Liver (tissue), 9 donors: ENCODE data around the gene SORBS2. TPM values are rescaled to one million over a fixed set of nuclear protein-coding genes. Genes with fewer than 3 reads are reported as not detected.

Source experiments
- DNase-seq: peaks from one replicate; pipeline ENCODE4 v3.0.0-alpha.2; 2017; ENCODE audit warnings: low spot score
- H3K27ac ChIP-seq, 2 donors: one replicate each; pipeline ENCODE4 v1.7.0; 2013; ENCODE audit warnings: inconsistent platforms in 2 of 2, low read length in 2 of 2, control low read depth in 1 of 2, low read depth in 1 of 2, mild to moderate bottlenecking in 1 of 2
- H3K27me3 ChIP-seq, 4 donors: one replicate each; pipeline versions ENCODE4 v1.6.1 to v1.7.0; 2013; ENCODE audit warnings: low read length in 3 of 4, inconsistent platforms in 1 of 4, mild to moderate bottlenecking in 1 of 4, moderate library complexity in 1 of 4; ENCODE audit not compliant: control insufficient read depth in 4 of 4, insufficient read depth in 4 of 4
- H3K36me3 ChIP-seq, 4 donors: one replicate each; pipeline versions ENCODE4 v1.6.1 to v1.7.0; 2013; ENCODE audit warnings: low read length in 3 of 4, mild to moderate bottlenecking in 3 of 4, low read depth in 1 of 4, moderate library complexity in 1 of 4; ENCODE audit not compliant: control insufficient read depth in 4 of 4, insufficient read depth in 3 of 4
- H3K4me1 ChIP-seq, 4 donors: one replicate each; pipeline versions ENCODE4 v1.6.1 to v1.7.0; 2013; ENCODE audit warnings: low read length in 3 of 4, mild to moderate bottlenecking in 3 of 4, moderate library complexity in 1 of 4; ENCODE audit not compliant: control insufficient read depth in 4 of 4, insufficient read depth in 4 of 4
- H3K4me3 ChIP-seq, 3 donors: one replicate each; pipeline versions ENCODE4 v1.6.1 to v1.7.0; 2013; ENCODE audit warnings: low read length in 3 of 3, control low read depth in 1 of 3, low read depth in 1 of 3, mild to moderate bottlenecking in 1 of 3
- H3K9ac ChIP-seq, 2 donors: one replicate each; pipeline ENCODE4 v1.7.0; 2013; ENCODE audit warnings: low read length in 2 of 2, mild to moderate bottlenecking in 2 of 2, moderate library complexity in 2 of 2, control low read depth in 1 of 2, low read depth in 1 of 2
- H3K9me3 ChIP-seq, 4 donors: one replicate each; pipeline versions ENCODE4 v1.6.1 to v1.7.0; 2013; ENCODE audit warnings: low read length in 3 of 4; ENCODE audit not compliant: control insufficient read depth in 4 of 4
- EGR1 ChIP-seq, 2 donors: IDR thresholded peaks; 2 replicates each; pipeline ENCODE4 v1.6.1; 2016 to 2018; ENCODE audit warnings: antibody characterized with exemption in 2 of 2, low read depth in 2 of 2
- FOXA1 ChIP-seq: IDR thresholded peaks from 2 replicates; pipeline ENCODE4 v1.6.1; 2016; ENCODE audit warnings: antibody characterized with exemption
- FOXA2 ChIP-seq: IDR thresholded peaks from 2 replicates; pipeline ENCODE4 v1.6.1; 2016; ENCODE audit warnings: antibody characterized with exemption
- GABPA ChIP-seq, 2 donors: IDR thresholded peaks in 1 of 2; conservative IDR thresholded peaks in 1 of 2; 2 replicates each; pipeline ENCODE4 v1.6.1; 2016; ENCODE audit warnings: antibody characterized with exemption in 2 of 2, mild to moderate bottlenecking in 1 of 2, moderate library complexity in 1 of 2
- HNF4A ChIP-seq, 2 donors: conservative IDR thresholded peaks; 2 replicates each; pipeline ENCODE4 v1.6.1; 2016; ENCODE audit warnings: antibody characterized with exemption in 2 of 2, mild to moderate bottlenecking in 2 of 2
- HNF4G ChIP-seq: IDR thresholded peaks from 2 replicates; pipeline ENCODE4 v1.6.1; 2016; ENCODE audit warnings: antibody characterized with exemption
- JUND ChIP-seq, 2 donors: IDR thresholded peaks; 2 replicates each; pipeline ENCODE4 v1.6.1; 2016; ENCODE audit warnings: antibody characterized with exemption in 2 of 2
- NR2F2 ChIP-seq: IDR thresholded peaks from 2 replicates; pipeline ENCODE4 v1.6.1; 2016; ENCODE audit warnings: antibody characterized with exemption
- RAD21 ChIP-seq, 2 donors: IDR thresholded peaks; 2 replicates each; pipeline ENCODE4 v1.6.1; 2016; ENCODE audit warnings: antibody characterized with exemption in 2 of 2, mild to moderate bottlenecking in 2 of 2
- RXRA ChIP-seq, 2 donors: IDR thresholded peaks; 2 replicates each; pipeline ENCODE4 v1.6.1; 2017 to 2018; ENCODE audit warnings: antibody characterized with exemption in 2 of 2, mild to moderate bottlenecking in 1 of 2
- SP1 ChIP-seq: IDR thresholded peaks from 2 replicates; pipeline ENCODE4 v1.6.1; 2018; ENCODE audit warnings: antibody characterized with exemption, mild to moderate bottlenecking
- TAF1 ChIP-seq: conservative IDR thresholded peaks from 2 replicates; pipeline ENCODE4 v1.6.1; 2016; ENCODE audit warnings: antibody characterized with exemption, mild to moderate bottlenecking
- YY1 ChIP-seq: IDR thresholded peaks from 2 replicates; pipeline ENCODE4 v1.6.1; 2016; ENCODE audit warnings: antibody characterized with exemption, mild to moderate bottlenecking
- WGBS: extraction: QIAGEN DNeasy Blood & Tissue Kit; methylation state at CpG from one replicate; pipeline ENCODE4 v1.1.7; 2013; 5-methylcytosine and 5-hydroxymethylcytosine counted together
- polyA plus RNA-seq, 2 donors: library from polyadenylated mRNA; stranded (reverse) in 1 of 2; unstranded in 1 of 2; fragments of 200-250 nt in 1 of 2; fragments of >200 nt in 1 of 2; fragmentation: Nextera tagmentation in 1 of 2; extraction: Ambion mirVana in 1 of 2; gene quantifications; one replicate each; pipeline versions ENCODE4 v1.2.1 to v1.2.3, GENCODE V29; 2013 to 2015
- total RNA-seq, 2 donors: library from RNA; depleted of rRNA; stranded (reverse); fragments of >200 nt; gene quantifications; one replicate each; pipeline ENCODE4 v1.2.3, GENCODE V29; 2014
- TF ChIP-seq, protein P1 (sequence below): IDR thresholded peaks from 2 replicates; pipeline ENCODE4 v1.6.1; 2016; ENCODE audit warnings: antibody characterized with exemption, mild to moderate bottlenecking
- TF ChIP-seq, protein P2 (sequence below): IDR thresholded peaks from 2 replicates; pipeline ENCODE4 v1.6.1; 2016; ENCODE audit warnings: antibody characterized with exemption
- TF ChIP-seq, protein P3 (sequence below): fragments of 150-350 bp; IDR thresholded peaks from 2 replicates; pipeline ENCODE4 v1.5.1; 2017; ENCODE audit warnings: improper control_type of control experiment, low read depth, low read length; ENCODE audit not compliant: missing input control
- TF ChIP-seq, protein P4 (sequence below): IDR thresholded peaks from 2 replicates; pipeline ENCODE4 v1.6.1; 2016; ENCODE audit warnings: antibody characterized with exemption
- donor health status: healthy.
- donor health status: healthy.
- donor health status: healthy.
- donor health status: healthy.
- donor health status: healthy.

SORBS2 gene
- total and polyA plus RNA-seq, 4 donors: 23.3 to 136 (median 59.6) TPM

DNA sequence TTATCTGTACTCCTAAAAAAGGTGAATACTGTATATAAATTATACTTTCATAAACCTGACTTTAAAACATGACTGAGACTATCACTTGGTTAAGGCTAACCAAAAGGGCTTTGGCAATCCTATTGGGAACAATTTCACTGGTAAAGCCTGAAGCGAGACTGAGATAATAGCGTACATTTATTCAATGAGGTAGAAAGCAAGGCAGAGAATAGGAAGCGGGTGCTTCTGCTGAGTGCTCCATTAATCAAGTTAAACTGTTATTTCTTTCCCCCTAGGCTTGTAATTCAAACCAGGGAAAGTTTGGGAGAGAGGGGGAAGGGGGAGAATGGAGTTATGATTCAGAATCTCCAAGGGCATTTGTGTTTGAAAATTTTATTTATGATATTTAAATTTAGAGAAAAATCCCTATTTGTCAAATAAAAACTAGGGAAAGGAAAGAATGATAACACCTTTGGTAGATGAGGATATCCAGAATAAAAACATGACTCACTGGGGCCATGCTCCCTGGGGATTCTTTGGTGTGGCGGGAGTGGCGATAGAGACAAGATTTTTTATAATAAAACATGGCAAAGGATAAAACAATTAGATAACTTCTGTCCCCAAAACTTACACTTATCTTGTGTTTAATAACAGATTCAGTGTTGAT, 34.6 kb upstream of the SORBS2 start:
- TF ChIP-seq NR2F2 (no peak), RXRA (IDR thresholded peaks at IDR 0.05) (no peak), EGR1 (IDR thresholded peaks at IDR 0.05; ENCODE audit: low read depth in 2 of 2) (no peak), FOXA1 (no peak), HNF4A (conservative IDR thresholded peaks at IDR 0.05) (no peak), RAD21 (IDR thresholded peaks at IDR 0.05) (no peak), YY1 (no peak), JUND (IDR thresholded peaks at IDR 0.05) (no peak), GABPA (IDR thresholded peaks at IDR 0.05 in 1 of 2, conservative IDR thresholded peaks at IDR 0.05 in 1 of 2) (no peak), TAF1 (no peak), HNF4G (no peak), FOXA2 (no peak)
- TF ChIP-seq, protein P1, sequence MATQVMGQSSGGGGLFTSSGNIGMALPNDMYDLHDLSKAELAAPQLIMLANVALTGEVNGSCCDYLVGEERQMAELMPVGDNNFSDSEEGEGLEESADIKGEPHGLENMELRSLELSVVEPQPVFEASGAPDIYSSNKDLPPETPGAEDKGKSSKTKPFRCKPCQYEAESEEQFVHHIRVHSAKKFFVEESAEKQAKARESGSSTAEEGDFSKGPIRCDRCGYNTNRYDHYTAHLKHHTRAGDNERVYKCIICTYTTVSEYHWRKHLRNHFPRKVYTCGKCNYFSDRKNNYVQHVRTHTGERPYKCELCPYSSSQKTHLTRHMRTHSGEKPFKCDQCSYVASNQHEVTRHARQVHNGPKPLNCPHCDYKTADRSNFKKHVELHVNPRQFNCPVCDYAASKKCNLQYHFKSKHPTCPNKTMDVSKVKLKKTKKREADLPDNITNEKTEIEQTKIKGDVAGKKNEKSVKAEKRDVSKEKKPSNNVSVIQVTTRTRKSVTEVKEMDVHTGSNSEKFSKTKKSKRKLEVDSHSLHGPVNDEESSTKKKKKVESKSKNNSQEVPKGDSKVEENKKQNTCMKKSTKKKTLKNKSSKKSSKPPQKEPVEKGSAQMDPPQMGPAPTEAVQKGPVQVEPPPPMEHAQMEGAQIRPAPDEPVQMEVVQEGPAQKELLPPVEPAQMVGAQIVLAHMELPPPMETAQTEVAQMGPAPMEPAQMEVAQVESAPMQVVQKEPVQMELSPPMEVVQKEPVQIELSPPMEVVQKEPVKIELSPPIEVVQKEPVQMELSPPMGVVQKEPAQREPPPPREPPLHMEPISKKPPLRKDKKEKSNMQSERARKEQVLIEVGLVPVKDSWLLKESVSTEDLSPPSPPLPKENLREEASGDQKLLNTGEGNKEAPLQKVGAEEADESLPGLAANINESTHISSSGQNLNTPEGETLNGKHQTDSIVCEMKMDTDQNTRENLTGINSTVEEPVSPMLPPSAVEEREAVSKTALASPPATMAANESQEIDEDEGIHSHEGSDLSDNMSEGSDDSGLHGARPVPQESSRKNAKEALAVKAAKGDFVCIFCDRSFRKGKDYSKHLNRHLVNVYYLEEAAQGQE: no peak
- TF ChIP-seq, protein P2, sequence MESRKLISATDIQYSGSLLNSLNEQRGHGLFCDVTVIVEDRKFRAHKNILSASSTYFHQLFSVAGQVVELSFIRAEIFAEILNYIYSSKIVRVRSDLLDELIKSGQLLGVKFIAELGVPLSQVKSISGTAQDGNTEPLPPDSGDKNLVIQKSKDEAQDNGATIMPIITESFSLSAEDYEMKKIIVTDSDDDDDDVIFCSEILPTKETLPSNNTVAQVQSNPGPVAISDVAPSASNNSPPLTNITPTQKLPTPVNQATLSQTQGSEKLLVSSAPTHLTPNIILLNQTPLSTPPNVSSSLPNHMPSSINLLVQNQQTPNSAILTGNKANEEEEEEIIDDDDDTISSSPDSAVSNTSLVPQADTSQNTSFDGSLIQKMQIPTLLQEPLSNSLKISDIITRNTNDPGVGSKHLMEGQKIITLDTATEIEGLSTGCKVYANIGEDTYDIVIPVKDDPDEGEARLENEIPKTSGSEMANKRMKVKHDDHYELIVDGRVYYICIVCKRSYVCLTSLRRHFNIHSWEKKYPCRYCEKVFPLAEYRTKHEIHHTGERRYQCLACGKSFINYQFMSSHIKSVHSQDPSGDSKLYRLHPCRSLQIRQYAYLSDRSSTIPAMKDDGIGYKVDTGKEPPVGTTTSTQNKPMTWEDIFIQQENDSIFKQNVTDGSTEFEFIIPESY: no peak
- TF ChIP-seq, protein P3, sequence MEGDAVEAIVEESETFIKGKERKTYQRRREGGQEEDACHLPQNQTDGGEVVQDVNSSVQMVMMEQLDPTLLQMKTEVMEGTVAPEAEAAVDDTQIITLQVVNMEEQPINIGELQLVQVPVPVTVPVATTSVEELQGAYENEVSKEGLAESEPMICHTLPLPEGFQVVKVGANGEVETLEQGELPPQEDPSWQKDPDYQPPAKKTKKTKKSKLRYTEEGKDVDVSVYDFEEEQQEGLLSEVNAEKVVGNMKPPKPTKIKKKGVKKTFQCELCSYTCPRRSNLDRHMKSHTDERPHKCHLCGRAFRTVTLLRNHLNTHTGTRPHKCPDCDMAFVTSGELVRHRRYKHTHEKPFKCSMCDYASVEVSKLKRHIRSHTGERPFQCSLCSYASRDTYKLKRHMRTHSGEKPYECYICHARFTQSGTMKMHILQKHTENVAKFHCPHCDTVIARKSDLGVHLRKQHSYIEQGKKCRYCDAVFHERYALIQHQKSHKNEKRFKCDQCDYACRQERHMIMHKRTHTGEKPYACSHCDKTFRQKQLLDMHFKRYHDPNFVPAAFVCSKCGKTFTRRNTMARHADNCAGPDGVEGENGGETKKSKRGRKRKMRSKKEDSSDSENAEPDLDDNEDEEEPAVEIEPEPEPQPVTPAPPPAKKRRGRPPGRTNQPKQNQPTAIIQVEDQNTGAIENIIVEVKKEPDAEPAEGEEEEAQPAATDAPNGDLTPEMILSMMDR: no peak
- no peak overlapping the region for H3K9ac ChIP-seq
- H3K27ac ChIP-seq: no peak overlapping the region
- H3K9me3 ChIP-seq: no peaks in the 10 kb centered on the region
- H3K36me3 ChIP-seq: no peaks in the 10 kb centered on the region
- H3K4me3 ChIP-seq: no peak overlapping the region
- no peaks in the 10 kb centered on the region for H3K27me3 ChIP-seq
- H3K4me1 ChIP-seq: no peaks in the 10 kb centered on the region
- DNase-seq: no peak
- WGBS: 98% methylated on average over 5 of the region's 5 CpGs

DNA sequence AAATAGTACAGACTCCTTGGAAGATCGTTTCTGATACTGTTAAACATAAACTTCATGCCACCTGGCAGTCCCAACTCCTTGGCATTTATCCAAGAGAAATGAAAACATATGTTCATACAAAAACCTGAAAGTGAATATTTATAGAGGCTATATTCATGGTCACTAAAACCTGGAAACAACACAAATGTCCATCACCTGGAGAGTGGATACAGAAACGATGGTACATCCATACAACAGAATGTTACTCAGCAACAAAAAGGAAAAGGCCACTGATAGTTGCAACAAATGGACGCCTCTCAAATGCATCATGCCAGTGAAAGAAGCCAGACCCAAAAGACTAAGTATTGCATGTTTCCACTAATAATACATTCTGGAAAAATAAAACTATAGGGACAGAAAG, 34.0 kb upstream of the SORBS2 start:
- no peaks in the 10 kb centered on the region for H3K4me1 ChIP-seq
- H3K4me3 ChIP-seq: no peak overlapping the region
- DNase-seq: no peak
- H3K9me3 ChIP-seq: no peaks in the 10 kb centered on the region
- no peak overlapping the region for H3K9ac ChIP-seq
- 84% methylated on average over 3 of the region's 3 CpGs for WGBS
- H3K36me3 ChIP-seq: no peaks in the 10 kb centered on the region
- H3K27ac ChIP-seq: no peak overlapping the region
- no peaks in the 10 kb centered on the region for H3K27me3 ChIP-seq
- TF ChIP-seq, protein P1: no peak
- TF ChIP-seq HNF4G: no peak
- TF ChIP-seq FOXA1: no peak
- TF ChIP-seq RAD21 (IDR thresholded peaks at IDR 0.05): no peak
- TF ChIP-seq GABPA (IDR thresholded peaks at IDR 0.05 in 1 of 2, conservative IDR thresholded peaks at IDR 0.05 in 1 of 2): no peak
- TF ChIP-seq, protein P4, sequence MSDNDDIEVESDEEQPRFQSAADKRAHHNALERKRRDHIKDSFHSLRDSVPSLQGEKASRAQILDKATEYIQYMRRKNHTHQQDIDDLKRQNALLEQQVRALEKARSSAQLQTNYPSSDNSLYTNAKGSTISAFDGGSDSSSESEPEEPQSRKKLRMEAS: no peak
- TF ChIP-seq SP1: no peak
- no peak for TF ChIP-seq JUND (IDR thresholded peaks at IDR 0.05)
- TF ChIP-seq RXRA (IDR thresholded peaks at IDR 0.05): no peak
- TF ChIP-seq HNF4A (conservative IDR thresholded peaks at IDR 0.05): no peak
- no peak for TF ChIP-seq NR2F2
- TF ChIP-seq, protein P2: no peak
- no peak for TF ChIP-seq YY1
- TF ChIP-seq EGR1 (IDR thresholded peaks at IDR 0.05; ENCODE audit: low read depth in 2 of 2): no peak
